C1 segment of cervical spinal cord (tissue), 14 donors: ENCODE data around the gene PAX7.
"Not testable (repeated sequence)": the region's sequence is repeated elsewhere in the genome, so short reads cannot be mapped to it uniquely, and the experiment has no call there.

Source experiments
- DNase-seq, 14 donors: peaks; one replicate each; lab custom pipeline; 2025; lab: John Stamatoyannopoulos, UW

PAX7 gene

DNA sequence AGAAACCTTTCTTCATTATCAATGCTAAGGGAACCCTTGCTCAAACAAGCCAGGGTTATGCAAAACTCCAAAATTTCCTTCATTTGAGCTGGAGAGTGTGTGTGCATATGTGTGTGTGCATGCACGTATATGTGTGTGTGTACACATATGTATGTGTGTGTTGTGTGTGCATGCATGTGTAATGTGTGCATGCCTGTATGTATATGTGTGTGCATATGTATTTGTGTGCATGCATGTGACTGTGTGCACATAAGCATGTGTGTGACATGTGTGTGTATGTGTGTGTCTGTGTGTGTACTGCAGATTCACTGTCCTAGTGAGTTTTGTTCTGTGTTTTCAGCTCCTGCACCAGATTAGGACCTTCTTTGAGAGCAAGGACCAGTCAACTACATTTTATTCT is 28.2 kb downstream of the PAX7 start:
- no peak for DNase-seq

DNA sequence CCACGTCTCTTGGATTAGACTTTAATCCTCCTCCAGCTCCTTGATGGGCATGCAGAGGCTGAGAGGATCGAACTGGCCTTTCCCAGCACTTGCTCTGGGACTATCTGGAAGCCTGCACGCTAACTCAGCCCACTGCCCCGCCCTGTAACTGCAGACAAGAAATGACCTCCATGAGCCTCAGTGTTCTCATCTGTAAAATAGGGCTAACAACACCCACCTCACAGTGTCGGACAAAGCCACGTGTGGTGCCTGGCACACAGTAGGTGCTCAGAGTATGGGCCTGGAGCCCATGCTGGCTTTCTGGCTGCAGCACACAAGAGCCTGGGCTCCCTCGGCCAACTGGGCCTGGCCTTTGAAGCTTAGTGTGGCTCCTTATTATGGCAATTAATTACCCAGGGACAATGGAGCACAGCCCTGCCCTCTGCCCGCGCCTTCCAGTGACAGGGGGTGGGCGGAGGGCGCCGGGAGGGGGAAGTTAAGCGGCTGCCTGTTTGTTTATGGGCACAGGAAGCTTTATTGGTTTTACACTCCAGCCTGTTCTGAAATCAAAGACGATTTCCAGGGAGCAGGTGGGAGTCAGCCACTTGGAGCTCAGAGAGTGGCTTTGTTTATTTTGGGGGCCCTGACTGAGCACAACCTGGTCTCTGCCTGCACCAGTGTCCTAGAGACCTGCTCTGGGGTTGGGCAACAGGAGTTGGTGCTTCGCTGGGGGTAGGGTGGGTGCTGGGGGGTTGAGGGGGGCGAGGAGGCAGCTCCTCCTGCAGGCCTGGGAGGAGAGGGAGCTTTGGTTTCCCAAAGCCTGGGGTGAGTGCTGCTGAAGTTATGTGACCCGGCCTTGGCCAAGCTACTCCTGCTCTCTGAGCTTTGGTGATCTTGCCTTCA is 31.0 kb downstream of the PAX7 start:
- no peak for DNase-seq

DNA sequence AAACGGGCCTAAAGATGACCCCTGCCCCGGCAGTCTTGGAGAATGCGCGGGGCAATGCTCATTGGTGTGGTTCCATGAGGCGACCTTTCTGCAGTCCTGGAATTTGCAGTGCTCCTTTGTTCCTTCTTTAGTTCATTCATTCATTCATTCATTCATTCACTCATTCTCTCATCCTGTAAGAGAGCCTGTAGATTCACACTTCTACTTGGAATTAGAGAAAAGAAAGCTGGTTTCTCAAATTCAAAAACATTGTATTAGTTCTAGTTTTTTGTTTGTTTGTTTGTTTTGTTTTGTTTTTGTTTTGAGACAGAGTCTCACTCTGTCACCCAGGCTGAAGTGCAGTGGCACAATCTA is 31.6 kb downstream of the PAX7 start:
- no peak for DNase-seq

DNA sequence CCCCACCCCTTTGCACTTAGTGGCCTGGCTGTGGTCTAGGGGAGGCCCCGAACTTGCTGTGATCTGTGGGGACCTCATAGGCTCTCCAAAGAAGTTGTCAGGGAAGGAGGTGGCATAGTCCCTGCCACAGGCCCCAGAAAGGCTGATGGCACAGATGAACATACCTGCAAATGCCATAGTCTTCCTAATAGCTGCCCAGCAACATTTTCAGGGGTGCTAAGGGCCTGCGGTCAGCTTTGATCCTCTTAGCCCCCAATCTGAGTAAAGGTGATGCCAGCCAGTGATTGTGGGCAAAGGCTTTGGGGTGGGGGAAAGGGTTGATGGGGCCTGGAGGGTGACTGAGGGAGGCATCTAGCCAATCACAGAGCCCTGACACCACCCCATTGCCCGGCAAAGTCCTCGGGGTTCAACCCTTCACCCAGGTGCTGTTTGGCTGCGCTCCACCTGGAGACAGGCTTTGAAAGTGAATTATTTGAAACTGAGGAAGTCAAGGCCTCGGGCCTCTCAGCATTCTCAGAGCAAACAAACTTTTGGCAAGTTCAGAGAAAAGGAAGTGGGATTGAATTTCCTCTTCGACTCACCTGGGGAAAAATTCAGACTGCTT is 35.8 kb downstream of the PAX7 start:
- no peak for DNase-seq

DNA sequence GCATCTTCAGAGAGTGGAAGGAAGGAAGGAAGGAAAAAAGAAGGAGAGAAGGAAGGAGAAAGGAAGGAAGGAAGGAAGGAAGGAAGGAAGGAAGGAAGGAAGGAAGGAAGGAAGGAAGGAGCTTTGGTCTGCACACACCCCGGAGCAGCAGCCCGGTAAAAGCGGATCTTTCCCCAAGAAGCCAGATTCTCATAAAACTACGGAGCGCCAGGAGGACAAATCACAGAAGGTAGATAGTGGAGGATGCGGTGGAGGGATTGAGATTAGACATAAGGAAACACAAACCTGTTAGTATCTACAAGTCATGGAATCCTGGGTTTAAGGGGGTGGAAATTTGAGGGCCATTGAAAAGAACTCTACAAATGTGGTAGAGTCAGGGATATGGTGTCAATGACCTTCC is 36.7 kb downstream of the PAX7 start:
- no peak for DNase-seq

DNA sequence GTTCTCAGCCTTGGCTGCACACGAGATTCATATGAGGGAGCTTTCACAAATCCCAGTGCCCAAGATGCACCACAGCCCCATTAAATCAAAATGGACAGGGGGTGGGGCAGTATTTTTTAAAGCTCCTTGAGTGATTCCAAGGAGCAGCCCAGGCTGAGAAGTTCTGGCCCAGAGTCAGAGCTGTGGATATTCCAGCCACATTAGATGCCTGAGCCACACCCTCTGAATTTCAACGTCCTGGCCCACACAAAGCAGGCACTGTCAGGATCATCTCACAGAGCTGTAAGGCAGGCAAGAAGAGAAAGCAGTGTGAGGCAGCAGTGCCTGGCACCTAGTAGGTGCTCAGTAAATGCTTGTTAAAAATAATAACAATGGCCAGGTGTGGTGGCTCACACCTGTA is 37.4 kb downstream of the PAX7 start:
- DNase-seq: no peak

DNA sequence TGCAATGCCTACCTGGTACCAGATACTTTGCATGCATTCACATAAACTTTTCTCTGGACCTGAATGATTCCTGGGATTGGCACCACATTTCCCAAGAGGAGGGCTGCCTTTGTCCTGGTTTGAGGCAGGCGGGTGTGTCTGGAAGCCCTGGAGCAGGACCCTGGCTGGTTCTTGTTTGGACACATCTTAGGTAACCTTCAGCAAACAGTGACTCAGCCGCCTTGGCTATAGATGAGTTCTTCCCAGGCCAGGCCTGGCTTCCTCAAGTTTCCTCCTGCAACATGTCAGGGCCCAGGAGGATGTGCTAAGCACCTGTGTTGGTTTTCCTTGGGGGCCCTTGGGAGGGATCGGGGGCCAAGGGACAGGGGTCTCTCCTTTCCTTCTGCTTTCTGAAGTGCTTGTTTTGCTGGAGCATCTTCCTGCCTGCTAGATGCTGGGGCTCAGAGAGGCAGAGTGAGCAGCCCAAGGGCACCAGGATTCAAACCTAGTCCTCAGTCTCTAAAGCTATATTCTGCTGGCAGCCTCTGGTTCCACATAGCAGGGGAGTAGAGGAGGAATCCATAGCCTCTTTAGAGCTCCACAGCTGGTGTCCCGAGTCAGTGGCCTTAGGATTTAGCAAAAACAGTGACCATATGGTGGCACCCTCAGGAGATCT is 38.2 kb downstream of the PAX7 start:
- DNase-seq: no peak

DNA sequence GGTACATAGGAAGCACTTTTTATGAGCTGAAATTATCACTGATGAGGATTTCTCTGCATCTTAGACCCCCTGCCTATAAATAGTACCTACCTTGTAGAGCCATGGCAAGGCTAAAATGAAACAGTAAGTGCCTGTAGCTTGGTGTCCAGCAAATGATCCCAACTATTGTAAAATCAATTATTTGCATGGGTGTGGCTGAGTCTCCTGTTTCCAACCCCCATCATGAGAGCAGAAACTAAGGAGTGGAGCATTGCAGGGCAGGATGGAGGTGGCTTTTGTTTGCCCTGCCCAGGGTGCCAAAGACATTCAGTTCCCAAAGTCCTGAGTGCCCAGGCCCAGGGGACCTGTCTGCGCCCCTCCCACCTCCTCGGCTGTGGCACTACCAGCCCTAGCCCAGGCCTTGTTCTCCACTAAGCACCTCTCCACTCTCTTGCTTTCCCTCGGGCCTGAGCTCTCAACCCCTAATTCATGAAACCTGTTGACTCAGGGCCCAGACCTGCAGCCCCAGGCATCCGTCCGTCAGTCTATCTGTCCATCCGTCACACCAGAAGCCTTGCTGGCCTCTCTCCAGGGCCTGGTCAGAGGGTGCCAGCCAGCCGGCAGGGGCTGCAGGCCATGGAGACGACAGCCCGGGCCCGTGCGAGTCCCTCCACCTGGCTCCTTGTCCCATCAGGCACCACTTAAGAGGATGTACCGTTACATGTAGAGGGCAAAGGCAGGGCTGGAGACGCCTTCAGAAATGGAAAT is 39.6 kb downstream of the PAX7 start:
- DNase-seq: no peak

DNA sequence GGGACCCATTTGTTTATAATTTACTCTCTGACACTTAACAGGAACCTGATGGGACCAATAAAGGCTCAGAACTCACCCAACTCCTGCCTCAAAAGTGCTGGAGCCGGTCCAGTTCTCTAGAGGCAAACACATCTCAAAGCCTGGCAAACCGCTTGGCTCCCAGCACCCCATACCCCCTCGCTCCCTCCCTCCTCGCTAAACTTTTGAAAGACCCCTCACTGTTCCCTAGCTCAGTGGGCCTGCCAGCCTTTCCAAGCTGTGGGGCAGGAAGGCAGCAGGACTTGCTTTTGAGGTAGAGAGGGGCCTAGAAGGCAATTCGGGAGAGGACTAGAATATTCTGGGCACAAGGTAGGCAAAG is 40.2 kb downstream of the PAX7 start:
- DNase-seq: no peak

DNA sequence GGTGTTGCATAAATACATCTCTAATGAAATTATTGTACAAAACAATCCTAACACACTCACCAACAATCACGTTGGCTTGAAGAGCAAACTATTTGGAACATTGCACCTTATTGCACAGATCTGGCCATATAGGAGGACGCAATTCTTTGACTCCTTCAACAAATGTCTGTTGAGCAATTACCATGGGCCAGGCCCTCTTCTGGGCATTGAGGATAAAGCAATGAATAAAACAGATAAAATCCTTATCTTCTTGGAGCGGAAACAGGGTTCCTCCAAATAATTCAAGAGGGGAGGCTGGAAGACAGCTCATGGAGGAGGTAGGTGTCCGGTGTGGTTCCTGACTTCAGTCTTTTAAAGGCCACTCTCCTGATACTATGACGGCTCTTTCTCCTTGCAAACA is 43.3 kb downstream of the PAX7 start:
- no peak for DNase-seq

DNA sequence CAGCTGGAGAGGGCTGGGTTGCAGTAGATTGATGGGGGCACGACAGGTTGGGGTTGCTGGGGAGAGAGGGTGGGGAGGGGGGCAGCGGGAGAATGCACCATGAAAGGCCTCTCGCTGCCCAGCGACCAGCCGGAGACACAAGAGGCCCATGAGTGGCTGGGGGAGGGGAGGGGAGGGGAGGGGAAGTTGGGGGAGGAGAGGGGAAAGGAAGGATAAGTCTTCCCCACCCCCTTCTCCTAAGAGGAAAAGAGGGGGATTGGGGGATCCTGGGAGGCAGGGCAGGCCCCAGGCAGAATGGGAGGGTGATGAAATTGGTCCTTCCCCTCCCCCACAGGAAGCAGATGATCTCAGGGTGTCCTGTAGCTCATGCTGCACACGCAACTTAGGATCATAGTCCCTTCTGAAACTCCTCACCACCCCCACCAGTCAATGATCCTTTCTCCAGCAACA is 45.7 kb downstream of the PAX7 start:
- DNase-seq: no peak

DNA sequence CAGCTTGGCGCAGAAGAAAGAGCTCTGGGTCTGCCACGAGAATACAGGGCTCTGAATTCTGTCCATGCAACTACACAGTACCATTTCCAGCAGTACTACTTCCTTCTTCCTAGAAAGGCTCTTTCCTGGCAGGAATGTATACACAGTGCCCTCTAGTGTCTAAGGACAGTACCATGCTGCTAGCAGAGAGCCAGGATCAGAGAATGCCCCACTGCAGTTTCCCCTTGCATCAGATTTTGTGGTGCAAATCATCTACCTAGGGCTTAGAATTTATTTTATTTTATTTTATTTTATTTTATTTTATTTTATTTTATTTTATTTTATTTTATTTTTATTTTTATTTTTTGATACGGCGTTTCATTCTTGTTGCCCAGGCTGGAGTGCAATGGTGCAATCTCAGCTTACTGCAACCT is 50.8 kb downstream of the PAX7 start:
- no peak for DNase-seq

DNA sequence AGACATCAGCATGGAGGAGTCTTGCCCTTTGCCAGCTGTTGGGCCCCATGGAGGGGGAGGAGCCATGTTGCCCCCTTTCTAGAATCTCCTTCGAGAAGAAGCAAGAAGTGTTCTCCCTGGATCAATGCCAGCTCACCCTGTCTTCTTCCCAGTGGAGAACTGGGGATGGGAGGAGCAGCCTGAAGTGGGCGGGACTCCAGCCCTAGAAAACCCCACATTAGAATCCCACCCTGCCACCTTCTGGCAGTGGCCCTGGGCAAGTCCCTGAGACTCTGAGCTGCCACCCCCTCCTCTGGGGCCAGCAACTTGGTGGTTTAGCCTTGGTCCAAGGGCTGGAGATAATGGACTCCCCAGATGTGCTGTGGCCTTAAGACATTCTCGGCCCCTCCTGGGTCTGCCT is 51.7 kb downstream of the PAX7 start:
- no peak for DNase-seq

DNA sequence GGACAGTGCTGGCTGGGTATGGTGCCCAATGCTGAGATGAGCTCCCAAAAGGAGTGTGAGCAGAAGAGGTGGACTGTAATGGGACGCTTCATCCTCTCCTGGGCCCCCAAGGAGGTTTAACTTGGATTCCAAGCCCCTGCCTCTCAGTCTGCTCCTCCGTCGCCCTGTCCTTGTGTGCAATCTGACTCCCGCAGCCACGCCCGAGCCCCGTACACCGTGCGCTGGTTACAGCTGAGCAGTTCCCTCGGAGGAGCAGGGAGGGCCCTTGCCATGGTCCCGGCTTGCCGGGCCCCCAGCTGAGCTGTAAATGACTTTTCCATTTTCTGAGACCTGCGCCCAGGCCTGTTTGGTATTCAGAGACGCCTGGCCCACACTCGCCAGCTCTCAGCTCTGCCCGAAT is 53.7 kb downstream of the PAX7 start:
- DNase-seq: no peak

DNA sequence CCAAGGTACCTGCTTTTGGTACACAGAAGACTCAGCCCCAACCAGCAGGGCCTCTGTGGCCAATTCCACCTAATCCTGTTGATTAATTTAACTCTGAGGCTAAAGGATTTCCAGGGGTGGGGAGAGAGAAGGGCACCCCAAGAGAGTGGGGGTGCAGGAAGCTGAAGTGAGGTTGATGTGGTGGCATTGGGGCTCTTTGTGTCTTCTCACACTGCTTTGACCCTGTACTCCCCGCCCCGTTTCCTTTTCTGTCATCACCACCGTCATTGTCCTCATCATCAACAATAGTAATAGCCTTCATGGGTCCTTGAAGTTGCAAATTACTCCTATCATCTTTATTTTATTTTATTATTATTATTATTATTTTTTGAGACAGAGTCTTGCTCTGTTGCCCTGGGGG is 55.9 kb downstream of the PAX7 start:
- DNase-seq: no peak

DNA sequence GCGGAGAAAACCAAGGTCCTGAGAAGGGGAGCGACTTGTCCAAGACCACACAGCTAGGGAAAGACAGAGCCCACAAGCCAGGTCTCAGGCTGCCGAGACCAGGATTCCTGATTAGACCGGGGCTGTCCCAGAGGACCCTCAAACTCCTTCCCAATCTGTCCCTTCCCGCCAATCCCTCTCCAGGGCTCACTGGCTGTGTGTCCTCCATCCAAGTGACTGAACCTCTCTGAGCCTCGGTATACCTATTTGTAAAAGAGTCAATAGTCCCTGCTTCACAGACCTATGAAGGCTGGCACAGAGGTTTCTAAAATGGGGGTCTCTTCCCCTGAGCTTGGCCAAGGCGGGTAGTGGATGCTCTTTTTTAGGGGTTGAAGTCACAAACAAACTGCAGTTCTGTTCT is 56.6 kb downstream of the PAX7 start:
- no peak for DNase-seq

DNA sequence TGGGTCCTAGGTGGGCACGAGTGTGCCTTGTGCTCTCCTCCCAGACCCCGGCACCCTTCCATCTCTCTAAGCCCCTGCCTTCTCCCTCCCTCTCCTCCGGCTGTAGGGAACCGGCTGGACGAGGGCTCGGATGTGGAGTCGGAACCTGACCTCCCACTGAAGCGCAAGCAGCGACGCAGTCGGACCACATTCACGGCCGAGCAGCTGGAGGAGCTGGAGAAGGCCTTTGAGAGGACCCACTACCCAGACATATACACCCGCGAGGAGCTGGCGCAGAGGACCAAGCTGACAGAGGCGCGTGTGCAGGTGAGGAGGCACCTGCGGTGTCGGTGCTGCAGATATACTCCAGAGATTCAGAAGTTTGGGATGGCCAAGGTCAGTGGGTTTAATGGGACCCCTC is 61.0 kb downstream of the PAX7 start:
- DNase-seq: no peak

DNA sequence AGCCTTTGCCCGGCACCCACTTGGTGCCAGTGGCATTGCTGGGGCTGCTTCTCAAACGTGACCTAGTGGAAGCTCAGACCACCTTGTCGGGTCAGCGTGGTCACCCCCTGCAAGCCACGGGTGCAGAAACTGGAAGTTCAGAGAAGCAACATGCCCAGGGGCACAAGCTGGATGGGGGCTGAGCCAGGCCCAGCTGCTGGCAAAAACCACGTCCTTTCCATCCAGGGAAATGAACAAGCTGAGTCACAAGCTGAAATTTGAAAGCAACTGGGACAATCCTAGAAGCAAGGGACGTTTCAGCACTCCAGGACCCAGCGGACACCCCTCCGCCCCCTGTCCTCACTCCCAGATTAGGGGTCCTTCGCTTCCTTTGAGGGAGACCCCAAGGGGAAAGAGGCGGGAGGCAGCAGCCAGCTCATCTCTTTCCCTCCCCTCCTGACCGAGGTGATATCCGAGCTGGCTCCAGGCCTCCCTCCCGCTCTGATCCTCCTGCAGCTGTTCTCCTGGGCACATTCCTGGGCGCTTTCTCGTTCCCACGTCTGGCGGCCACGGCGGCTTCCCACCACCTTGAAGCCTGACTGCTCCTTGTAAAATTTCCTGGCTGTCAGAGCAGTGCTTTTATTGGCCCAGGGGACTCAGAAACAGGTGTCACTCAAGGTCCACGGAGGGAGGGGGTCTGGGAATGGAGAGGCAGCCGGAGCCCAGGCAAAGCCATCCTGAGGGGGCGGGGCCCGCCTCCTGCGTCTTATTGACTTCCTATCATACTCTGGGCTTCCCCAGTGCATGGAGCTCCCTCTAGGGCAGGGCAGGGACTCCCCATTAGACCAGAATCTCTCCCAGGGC is 62.8 kb downstream of the PAX7 start:
- no peak for DNase-seq

DNA sequence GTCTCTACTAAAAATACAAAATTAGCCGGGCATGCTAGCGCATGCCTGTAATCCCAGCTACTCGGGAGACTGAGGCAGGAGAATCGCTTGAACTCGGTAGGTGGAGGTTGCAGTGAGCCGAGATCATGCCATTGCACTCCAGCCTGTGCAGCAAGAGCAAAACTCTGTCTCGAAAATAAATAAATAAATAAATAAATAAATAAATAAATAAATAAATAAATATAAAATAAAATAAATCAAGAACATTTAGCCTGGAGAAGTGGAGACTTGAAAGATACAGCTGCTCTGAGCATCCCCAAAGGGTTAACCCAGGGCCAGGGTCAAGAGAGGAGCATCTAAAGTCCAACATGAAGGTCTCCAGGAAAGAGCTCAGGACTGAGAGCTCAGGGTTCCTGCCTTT is 63.6 kb downstream of the PAX7 start:
- DNase-seq: not testable (repeated sequence)

DNA sequence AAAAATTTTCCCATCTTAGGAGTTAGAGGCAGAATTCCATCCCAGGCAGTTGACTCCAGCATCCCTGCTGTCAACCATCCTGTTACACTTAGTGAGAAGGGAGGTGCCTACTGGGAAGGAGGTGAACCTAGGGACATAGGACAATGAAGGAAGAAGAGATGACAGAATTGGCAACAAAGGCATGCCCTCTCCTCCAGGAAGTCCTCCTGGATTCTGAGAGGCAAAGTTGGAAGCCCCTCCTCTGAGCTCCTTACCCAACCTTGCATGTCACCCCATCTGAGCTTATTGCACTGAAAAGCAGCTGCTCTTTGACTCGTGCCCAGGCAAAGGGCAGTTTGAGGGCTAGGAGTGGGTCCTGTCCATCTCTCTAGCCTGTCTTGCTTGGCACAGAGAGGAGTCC is 66.9 kb downstream of the PAX7 start:
- no peak for DNase-seq

DNA sequence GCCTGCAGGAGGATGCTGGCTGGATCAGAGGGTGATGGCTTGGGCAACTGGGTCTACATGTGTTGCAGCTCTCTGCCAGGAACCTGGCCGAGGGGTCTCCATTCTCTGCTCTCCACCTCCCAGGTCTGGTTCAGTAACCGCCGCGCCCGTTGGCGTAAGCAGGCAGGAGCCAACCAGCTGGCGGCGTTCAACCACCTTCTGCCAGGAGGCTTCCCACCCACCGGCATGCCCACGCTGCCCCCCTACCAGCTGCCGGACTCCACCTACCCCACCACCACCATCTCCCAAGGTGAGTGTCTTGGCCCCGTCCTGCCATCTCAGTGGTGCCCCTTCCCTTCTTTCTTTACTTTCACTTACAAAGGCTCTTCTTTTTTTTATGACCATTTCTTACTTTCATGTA is 69.9 kb downstream of the PAX7 start:
- no peak for DNase-seq
